22Rv1 (cell line): ENCODE measurements around the gene DSCAML1.

Experiments
- ZFX ChIP-seq: fragments of 450-650 bp; IDR thresholded peaks from 2 replicates; pipeline ENCODE4 v1.6.1; 2017; ENCODE audit warnings: antibody characterized with exemption, borderline replicate concordance
- TF ChIP-seq, protein P1 (sequence below): fragments of 450-650 bp; IDR thresholded peaks from 2 replicates; pipeline ENCODE4 v1.5.1; 2017; ENCODE audit warnings: mild to moderate bottlenecking

GRCh38 chr11:117792992-117793391 lies 4.0 kb downstream of the DSCAML1 start:
- TF ChIP-seq, protein P1, sequence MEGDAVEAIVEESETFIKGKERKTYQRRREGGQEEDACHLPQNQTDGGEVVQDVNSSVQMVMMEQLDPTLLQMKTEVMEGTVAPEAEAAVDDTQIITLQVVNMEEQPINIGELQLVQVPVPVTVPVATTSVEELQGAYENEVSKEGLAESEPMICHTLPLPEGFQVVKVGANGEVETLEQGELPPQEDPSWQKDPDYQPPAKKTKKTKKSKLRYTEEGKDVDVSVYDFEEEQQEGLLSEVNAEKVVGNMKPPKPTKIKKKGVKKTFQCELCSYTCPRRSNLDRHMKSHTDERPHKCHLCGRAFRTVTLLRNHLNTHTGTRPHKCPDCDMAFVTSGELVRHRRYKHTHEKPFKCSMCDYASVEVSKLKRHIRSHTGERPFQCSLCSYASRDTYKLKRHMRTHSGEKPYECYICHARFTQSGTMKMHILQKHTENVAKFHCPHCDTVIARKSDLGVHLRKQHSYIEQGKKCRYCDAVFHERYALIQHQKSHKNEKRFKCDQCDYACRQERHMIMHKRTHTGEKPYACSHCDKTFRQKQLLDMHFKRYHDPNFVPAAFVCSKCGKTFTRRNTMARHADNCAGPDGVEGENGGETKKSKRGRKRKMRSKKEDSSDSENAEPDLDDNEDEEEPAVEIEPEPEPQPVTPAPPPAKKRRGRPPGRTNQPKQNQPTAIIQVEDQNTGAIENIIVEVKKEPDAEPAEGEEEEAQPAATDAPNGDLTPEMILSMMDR: no peak
- TF ChIP-seq ZFX: no peak
